HL-60 (cell line): Measurements from ENCODE around the gene CHN1.

Experiments used
- DNase-seq, 2 experiments: peaks; one replicate each; pipeline ENCODE4 v3.0.0-alpha.2; 2010 to 2020; ENCODE audit warnings: low read depth in 1 of 2, low spot score in 1 of 2
- H3K27ac ChIP-seq: fragments of 250-450 bp; sonication (Bioruptor Pico); replicated peaks from 2 replicates; pipeline ENCODE4 v1.5.1; 2020; ENCODE audit warnings: mild to moderate bottlenecking, moderate library complexity
- H3K27me3 ChIP-seq: fragments of 250-450 bp; sonication (Bioruptor Pico); 2 replicates; pipeline ENCODE4 v1.5.1; 2021; ENCODE audit warnings: mild to moderate bottlenecking, moderate library complexity; ENCODE audit not compliant: insufficient read depth, poor library complexity, severe bottlenecking
- H3K4me3 ChIP-seq: replicated peaks from 2 replicates; pipeline ENCODE4 v1.5.1; 2011; ENCODE audit warnings: mild to moderate bottlenecking, control low read depth, low read length; ENCODE audit not compliant: insufficient read depth
- GABPA ChIP-seq: IDR thresholded peaks from 2 replicates; pipeline ENCODE4 v1.6.1; 2012; ENCODE audit warnings: low read depth
- POLR2AphosphoS5 ChIP-seq: IDR thresholded peaks from 2 replicates; pipeline ENCODE4 v1.6.1; 2012; ENCODE audit warnings: low read depth
- REST ChIP-seq: IDR thresholded peaks from 2 replicates; pipeline ENCODE4 v1.6.1; 2012; ENCODE audit warnings: low read depth; ENCODE audit not compliant: insufficient replicate concordance
- SPI1 ChIP-seq: IDR thresholded peaks from 2 replicates; pipeline ENCODE4 v1.6.1; 2012; ENCODE audit warnings: low read depth, mild to moderate bottlenecking, borderline replicate concordance
- TF ChIP-seq, protein P1 (sequence below): IDR thresholded peaks from one replicate; pipeline ENCODE4 v1.5.1; 2011; ENCODE audit warnings: low read length, control low read depth, inconsistent platforms; ENCODE audit not compliant: insufficient read depth

Gene CHN1

DNA sequence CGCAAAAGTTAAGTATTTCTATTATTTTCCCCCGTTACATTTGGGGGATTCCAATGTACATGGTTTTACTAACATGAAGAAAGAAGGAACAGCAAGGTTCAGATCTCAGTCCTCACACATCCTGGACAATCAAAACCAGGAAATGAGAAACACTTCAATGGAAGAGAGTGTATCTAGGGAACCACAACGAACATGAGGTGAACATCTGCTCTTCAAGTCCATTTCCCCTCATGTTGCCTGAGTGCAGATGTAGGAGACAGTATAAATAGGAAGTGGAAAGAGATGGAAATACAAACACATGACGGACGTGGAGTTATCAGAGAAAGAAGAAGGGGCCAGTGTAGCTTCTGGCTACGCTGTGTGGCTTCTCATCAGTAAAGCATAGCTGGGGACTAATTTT, 52.6 kb downstream of the CHN1 start:
- TF ChIP-seq REST (no peak), SPI1 (0 out of 2 replicates have a peak, but pooled peaks have one; percentile 41)
- Histone ChIP-seq H3K27me3 (no peaks in the 10 kb centered on the region), H3K27ac (no peak overlapping the region), H3K4me3 (no peak overlapping the region)
- DNase-seq: no peak

DNA sequence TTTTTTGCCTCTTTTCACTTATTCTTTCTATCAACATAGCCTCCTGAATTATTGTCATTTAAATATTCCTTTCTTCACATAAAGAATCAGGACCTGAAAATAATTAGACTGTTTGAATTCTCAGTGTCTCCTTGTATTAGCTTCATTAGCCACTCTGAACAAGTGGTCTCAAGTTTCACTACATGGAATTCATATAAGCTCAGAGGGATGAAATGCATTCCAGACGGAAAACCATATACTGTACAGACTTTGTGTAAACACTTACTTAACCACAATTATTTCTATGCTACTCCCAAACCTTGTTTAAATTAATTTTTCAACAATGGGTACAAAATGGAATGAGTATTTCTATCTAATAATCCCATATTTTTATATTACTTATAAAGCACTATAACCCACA, 53.4 kb downstream of the CHN1 start:
- TF ChIP-seq REST (no peak), POLR2AphosphoS5 (no peak), SPI1 (no peak)
- no peak overlapping the region for H3K4me3 ChIP-seq

GRCh38 chr2:174949988-174950687, 55.0 kb downstream of the CHN1 start:
- H3K27me3 ChIP-seq: no peaks in the 10 kb centered on the region
- TF ChIP-seq GABPA: no peak
- no peak for TF ChIP-seq POLR2AphosphoS5
- TF ChIP-seq REST: no peak
- TF ChIP-seq, protein P1, sequence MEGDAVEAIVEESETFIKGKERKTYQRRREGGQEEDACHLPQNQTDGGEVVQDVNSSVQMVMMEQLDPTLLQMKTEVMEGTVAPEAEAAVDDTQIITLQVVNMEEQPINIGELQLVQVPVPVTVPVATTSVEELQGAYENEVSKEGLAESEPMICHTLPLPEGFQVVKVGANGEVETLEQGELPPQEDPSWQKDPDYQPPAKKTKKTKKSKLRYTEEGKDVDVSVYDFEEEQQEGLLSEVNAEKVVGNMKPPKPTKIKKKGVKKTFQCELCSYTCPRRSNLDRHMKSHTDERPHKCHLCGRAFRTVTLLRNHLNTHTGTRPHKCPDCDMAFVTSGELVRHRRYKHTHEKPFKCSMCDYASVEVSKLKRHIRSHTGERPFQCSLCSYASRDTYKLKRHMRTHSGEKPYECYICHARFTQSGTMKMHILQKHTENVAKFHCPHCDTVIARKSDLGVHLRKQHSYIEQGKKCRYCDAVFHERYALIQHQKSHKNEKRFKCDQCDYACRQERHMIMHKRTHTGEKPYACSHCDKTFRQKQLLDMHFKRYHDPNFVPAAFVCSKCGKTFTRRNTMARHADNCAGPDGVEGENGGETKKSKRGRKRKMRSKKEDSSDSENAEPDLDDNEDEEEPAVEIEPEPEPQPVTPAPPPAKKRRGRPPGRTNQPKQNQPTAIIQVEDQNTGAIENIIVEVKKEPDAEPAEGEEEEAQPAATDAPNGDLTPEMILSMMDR: no peak
- no peak for TF ChIP-seq SPI1
- no peak for DNase-seq
- H3K4me3 ChIP-seq: no peak overlapping the region
- no peak overlapping the region for H3K27ac ChIP-seq

More for the DNA sequence above, 53.4 kb downstream of the CHN1 start:
- no peak for DNase-seq
- no peak overlapping the region for H3K27ac ChIP-seq
- no peaks in the 10 kb centered on the region for H3K27me3 ChIP-seq

- H3K27me3 ChIP-seq: no peaks in the 10 kb centered on the region
- H3K4me3 ChIP-seq: no peak overlapping the region
- H3K27ac ChIP-seq: no peak overlapping the region
- no peak for DNase-seq
- TF ChIP-seq, protein P1: no peak
- TF ChIP-seq GABPA (no peak), SPI1 (no peak), POLR2AphosphoS5 (no peak), REST (no peak)
Measured at GRCh38 chr2:174945601-174946260, 59.5 kb downstream of the CHN1 start.
